Panc1 (cell line): ENCODE data around the gene MPP2. TPM values are rescaled to one million over a fixed set of nuclear protein-coding genes. Genes with fewer than 3 reads are reported as not detected.
"Not testable (repeated sequence)": the region's sequence is repeated elsewhere in the genome, so short reads cannot be mapped to it uniquely, and the experiment has no call there.

Experiments
- ATAC-seq: fragments of 200-7000 bp; cut with Tn5 transposase; 2 replicates; pipeline ENCODE4 v1.9.1; 2020; ENCODE audit warnings: mild to moderate bottlenecking, moderate library complexity
- BruUV-seq: library from RNA; stranded (reverse); fragments of 400-500 nt; replicated peaks from 2 replicates; lab custom pipeline; 2021; lab: Mats Ljungman, UMichigan
- CTCF ChIA-PET: fragments of 300-600 bp; sonication (Branson Sonifier 250); formaldehyde crosslinking; loops from one replicate; lab custom pipeline; 2022; ENCODE audit warnings: antibody characterized with exemption; lab: Charles Lee
- POLR2A ChIA-PET: fragments of 300-600 bp; sonication (Branson Sonifier 250); formaldehyde crosslinking; loops from one replicate; lab custom pipeline; 2022; ENCODE audit warnings: antibody characterized with exemption; lab: Charles Lee
- DNase-seq: peaks from one replicate; pipeline ENCODE4 v3.0.0-alpha.2; 2010; ENCODE audit warnings: low read depth, low spot score
- H3K27ac ChIP-seq: 2 replicates; pipeline ENCODE4 v1.5.1; 2011; ENCODE audit warnings: mild to moderate bottlenecking, low read length, inconsistent platforms
- H3K27me3 ChIP-seq: fragments of 200-500 bp; sonication (Bioruptor generic); 2 replicates; pipeline ENCODE4 v1.6.0; 2014; ENCODE audit warnings: low read length, inconsistent platforms; ENCODE audit not compliant: control insufficient read depth, insufficient read depth
- H3K36me3 ChIP-seq: fragments of 200-500 bp; sonication (Bioruptor generic); 2 replicates; pipeline ENCODE4 v1.5.1; 2014; ENCODE audit warnings: inconsistent platforms, mild to moderate bottlenecking, low read length, moderate library complexity; ENCODE audit not compliant: control insufficient read depth, insufficient read depth
- H3K4me1 ChIP-seq: 2 replicates; pipeline ENCODE4 v1.5.1; 2011; ENCODE audit warnings: inconsistent platforms, mild to moderate bottlenecking, low read length, moderate library complexity; ENCODE audit not compliant: control insufficient read depth, insufficient read depth
- H3K4me3 ChIP-seq, 2 experiments: 2 replicates each; pipeline ENCODE4 v1.5.1; 2011 to 2012; ENCODE audit warnings: low read depth in 2 of 2, low read length in 2 of 2, mild to moderate bottlenecking in 2 of 2, inconsistent platforms in 1 of 2, moderate library complexity in 1 of 2
- H3K9me3 ChIP-seq: fragments of 200-500 bp; sonication (Bioruptor generic); 2 replicates; pipeline ENCODE4 v1.5.1; 2014; ENCODE audit warnings: low read depth, mild to moderate bottlenecking, inconsistent platforms, low read length, moderate library complexity; ENCODE audit not compliant: control insufficient read depth, insufficient read depth
- POLR2AphosphoS5 ChIP-seq: IDR thresholded peaks from 2 replicates; pipeline ENCODE4 v1.6.1; 2012; ENCODE audit warnings: mild to moderate bottlenecking, low read depth, low read length, moderate library complexity
- SIN3A ChIP-seq: IDR thresholded peaks from 2 replicates; pipeline ENCODE4 v1.6.1; 2012; ENCODE audit warnings: low read depth, mild to moderate bottlenecking, low read length, moderate library complexity, borderline replicate concordance; ENCODE audit not compliant: insufficient read depth
- TCF7L2 ChIP-seq: IDR thresholded peaks from 2 replicates; pipeline ENCODE4 v1.6.1; 2011; ENCODE audit warnings: mild to moderate bottlenecking, low read depth, low read length, inconsistent platforms
- in situ Hi-C: cut with HindIII; loops from 2 replicates; pipeline ENCODE4 v1.10.0; 2016; ENCODE audit warnings: low sequenced_read_pairs, low pct_unique_long_range_greater_than_20kb
- intact Hi-C: fragments of 100-400 bp; cut with micrococcal nuclease; formaldehyde crosslinking; loops from one replicate; pipeline ENCODE4 v1.10.0; 2022; ENCODE audit not compliant: unreplicated experiment
- total RNA-seq: library from RNA; stranded (reverse); gene quantifications from one replicate; pipeline ENCODE4 v1.2.1, GENCODE V29; 2021; ENCODE audit not compliant: unreplicated experiment
- TF ChIP-seq, protein P1 (sequence below): fragments of 450-650 bp; IDR thresholded peaks from 2 replicates; pipeline ENCODE4 v1.5.1; 2017; ENCODE audit warnings: mild to moderate bottlenecking
- TF ChIP-seq, protein P2 (sequence below), 2 experiments: IDR thresholded peaks; 2 replicates each; pipeline ENCODE4 v1.6.1; 2011 to 2012; ENCODE audit warnings: low read depth in 2 of 2, control low read depth in 1 of 2, low read length in 1 of 2, mild to moderate bottlenecking in 1 of 2, moderate library complexity in 1 of 2; ENCODE audit not compliant: insufficient read depth in 1 of 2

MPP2 gene
- total RNA-seq, 1 experiment from 2014 or later = 3.5 TPM

DNA sequence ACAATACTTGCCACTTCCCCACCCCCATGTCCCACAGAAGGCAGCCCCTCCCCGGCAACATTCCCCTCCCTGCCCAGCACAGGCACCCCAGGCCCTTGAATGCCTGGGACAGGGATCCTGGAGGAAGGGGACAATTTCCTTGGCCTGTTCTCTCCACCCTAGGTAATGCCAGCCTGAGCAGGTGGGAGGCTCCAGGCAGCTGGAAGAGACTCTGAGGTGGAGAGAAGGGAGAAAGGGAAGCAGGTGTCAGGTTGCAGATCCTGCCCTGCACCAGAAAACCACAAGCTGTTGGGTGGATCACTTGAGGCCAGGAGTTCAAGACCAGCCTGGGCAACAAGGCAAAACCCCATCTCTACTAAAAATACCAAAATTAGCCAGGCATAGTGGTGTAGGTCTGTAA, 8.9 kb downstream of the MPP2 start:
- intact Hi-C loops = no loop called here
- Histone ChIP-seq H3K27me3 (no peaks in the 10 kb centered on the region), H3K27ac (no peak overlapping the region), H3K36me3 (no peaks in the 10 kb centered on the region; the same call in 1 of the 2 replicates), H3K9me3 (no peaks in the 10 kb centered on the region), H3K4me1 (peaks cover 9% of the 10 kb centered on the region), H3K4me3 (no peak overlapping the region)
- in situ Hi-C loops = no loop called here
- DNase-seq (no peak), ATAC-seq (no peak)
- no peak for TF ChIP-seq SIN3A
- TF ChIP-seq, protein P1, sequence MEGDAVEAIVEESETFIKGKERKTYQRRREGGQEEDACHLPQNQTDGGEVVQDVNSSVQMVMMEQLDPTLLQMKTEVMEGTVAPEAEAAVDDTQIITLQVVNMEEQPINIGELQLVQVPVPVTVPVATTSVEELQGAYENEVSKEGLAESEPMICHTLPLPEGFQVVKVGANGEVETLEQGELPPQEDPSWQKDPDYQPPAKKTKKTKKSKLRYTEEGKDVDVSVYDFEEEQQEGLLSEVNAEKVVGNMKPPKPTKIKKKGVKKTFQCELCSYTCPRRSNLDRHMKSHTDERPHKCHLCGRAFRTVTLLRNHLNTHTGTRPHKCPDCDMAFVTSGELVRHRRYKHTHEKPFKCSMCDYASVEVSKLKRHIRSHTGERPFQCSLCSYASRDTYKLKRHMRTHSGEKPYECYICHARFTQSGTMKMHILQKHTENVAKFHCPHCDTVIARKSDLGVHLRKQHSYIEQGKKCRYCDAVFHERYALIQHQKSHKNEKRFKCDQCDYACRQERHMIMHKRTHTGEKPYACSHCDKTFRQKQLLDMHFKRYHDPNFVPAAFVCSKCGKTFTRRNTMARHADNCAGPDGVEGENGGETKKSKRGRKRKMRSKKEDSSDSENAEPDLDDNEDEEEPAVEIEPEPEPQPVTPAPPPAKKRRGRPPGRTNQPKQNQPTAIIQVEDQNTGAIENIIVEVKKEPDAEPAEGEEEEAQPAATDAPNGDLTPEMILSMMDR = no peak
- TF ChIP-seq, protein P2, sequence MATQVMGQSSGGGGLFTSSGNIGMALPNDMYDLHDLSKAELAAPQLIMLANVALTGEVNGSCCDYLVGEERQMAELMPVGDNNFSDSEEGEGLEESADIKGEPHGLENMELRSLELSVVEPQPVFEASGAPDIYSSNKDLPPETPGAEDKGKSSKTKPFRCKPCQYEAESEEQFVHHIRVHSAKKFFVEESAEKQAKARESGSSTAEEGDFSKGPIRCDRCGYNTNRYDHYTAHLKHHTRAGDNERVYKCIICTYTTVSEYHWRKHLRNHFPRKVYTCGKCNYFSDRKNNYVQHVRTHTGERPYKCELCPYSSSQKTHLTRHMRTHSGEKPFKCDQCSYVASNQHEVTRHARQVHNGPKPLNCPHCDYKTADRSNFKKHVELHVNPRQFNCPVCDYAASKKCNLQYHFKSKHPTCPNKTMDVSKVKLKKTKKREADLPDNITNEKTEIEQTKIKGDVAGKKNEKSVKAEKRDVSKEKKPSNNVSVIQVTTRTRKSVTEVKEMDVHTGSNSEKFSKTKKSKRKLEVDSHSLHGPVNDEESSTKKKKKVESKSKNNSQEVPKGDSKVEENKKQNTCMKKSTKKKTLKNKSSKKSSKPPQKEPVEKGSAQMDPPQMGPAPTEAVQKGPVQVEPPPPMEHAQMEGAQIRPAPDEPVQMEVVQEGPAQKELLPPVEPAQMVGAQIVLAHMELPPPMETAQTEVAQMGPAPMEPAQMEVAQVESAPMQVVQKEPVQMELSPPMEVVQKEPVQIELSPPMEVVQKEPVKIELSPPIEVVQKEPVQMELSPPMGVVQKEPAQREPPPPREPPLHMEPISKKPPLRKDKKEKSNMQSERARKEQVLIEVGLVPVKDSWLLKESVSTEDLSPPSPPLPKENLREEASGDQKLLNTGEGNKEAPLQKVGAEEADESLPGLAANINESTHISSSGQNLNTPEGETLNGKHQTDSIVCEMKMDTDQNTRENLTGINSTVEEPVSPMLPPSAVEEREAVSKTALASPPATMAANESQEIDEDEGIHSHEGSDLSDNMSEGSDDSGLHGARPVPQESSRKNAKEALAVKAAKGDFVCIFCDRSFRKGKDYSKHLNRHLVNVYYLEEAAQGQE (IDR thresholded peaks at IDR 0.05; ENCODE audit: insufficient read depth in 1 of 2, low read depth in 2 of 2, low read length in 1 of 2) = no peak
- no peak for TF ChIP-seq TCF7L2
- TF ChIP-seq POLR2AphosphoS5 = no peak
- BruUV-seq = no TSS peak
- CTCF ChIA-PET = no interaction called here
- POLR2A ChIA-PET = no interaction called here

- no peak overlapping the region for H3K4me3 ChIP-seq
- BruUV-seq = no TSS peak
- no peaks in the 10 kb centered on the region for H3K27me3 ChIP-seq
- TF ChIP-seq, protein P2 (IDR thresholded peaks at IDR 0.05; ENCODE audit: insufficient read depth in 1 of 2, low read depth in 2 of 2, low read length in 1 of 2) = no peak
- TF ChIP-seq SIN3A (no peak), POLR2AphosphoS5 (no peak), TCF7L2 (no peak)
- TF ChIP-seq, protein P1 = no peak
- intact Hi-C loops (no loop called here), in situ Hi-C loops (no loop called here)
- H3K36me3 ChIP-seq = no peaks in the 10 kb centered on the region; the same call in 1 of the 2 replicates
- CTCF ChIA-PET = no interaction called here
- ATAC-seq (no peak), DNase-seq (no peak)
- POLR2A ChIA-PET = no interaction called here
- H3K9me3 ChIP-seq = no peaks in the 10 kb centered on the region
- peaks cover 9% of the 10 kb centered on the region for H3K4me1 ChIP-seq
- H3K27ac ChIP-seq = no peak overlapping the region
Observed at GRCh38 chr17:43897831-43898230, 9.5 kb downstream of the MPP2 start.

GRCh38 chr17:43894494-43894893, 12.8 kb downstream of the MPP2 start:
- ATAC-seq, DNase-seq, POLR2A ChIA-PET, intact Hi-C loops, BruUV-seq, H3K9me3 ChIP-seq, H3K27me3 ChIP-seq, H3K27ac ChIP-seq, H3K4me3 ChIP-seq, in situ Hi-C loops, H3K36me3 ChIP-seq, H3K4me1 ChIP-seq: not testable (repeated sequence)
- CTCF ChIA-PET = interaction anchor here (0.7 kb wide), 1 partner anchor 10 kb away, joined by 7 read pairs; no protein-coding TSS in a partner anchor
